ENCODE measurements around the gene SIPA1. TPM values are rescaled to one million over a fixed set of nuclear protein-coding genes. Genes with fewer than 3 reads are reported as not detected.

Gene SIPA1
- total RNA-seq, 1 donor from 2014 or later, result 45.3 TPM

Other genes with a start within 250 kb of the SIPA1 start
- 64.8 and 99.3 TPM in 2 replicates for gene NEAT1, start 215.3 kb upstream of the SIPA1 start, total RNA-seq
- gene MALAT1, start 139.1 kb upstream of the SIPA1 start, total RNA-seq, result 4,401 and 5,456 TPM in 2 replicates
- gene SCYL1, start 113.0 kb upstream of the SIPA1 start, total RNA-seq, result 60.9 and 77.9 TPM in 2 replicates
- gene LTBP3, start 79.7 kb upstream of the SIPA1 start, total RNA-seq, result 19.4 and 23.1 TPM in 2 replicates
- 50.5 and 52.6 TPM in 2 replicates for gene ZNRD2, start 67.6 kb upstream of the SIPA1 start, total RNA-seq
- gene FAM89B, start 65.6 kb upstream of the SIPA1 start, total RNA-seq, result 23.3 and 24.7 TPM in 2 replicates
- gene EHBP1L1, start 62.0 kb upstream of the SIPA1 start, total RNA-seq, result 39.5 and 43.5 TPM in 2 replicates
- 0.04 and 0.13 TPM in 2 replicates for gene KCNK7, start 42.3 kb upstream of the SIPA1 start, total RNA-seq
- gene MAP3K11, start 23.9 kb upstream of the SIPA1 start, total RNA-seq, result 69.9 and 91.4 TPM in 2 replicates
- 14.3 and 17.7 TPM in 2 replicates for gene PCNX3, start 22.3 kb upstream of the SIPA1 start, total RNA-seq
- gene RELA, start 24.8 kb downstream of the SIPA1 start, total RNA-seq, result 20.0 and 22.5 TPM in 2 replicates
- gene KAT5, start 74.2 kb downstream of the SIPA1 start, total RNA-seq, result 35.5 and 37.7 TPM in 2 replicates
- gene RNASEH2C, start 82.7 kb downstream of the SIPA1 start, total RNA-seq, result 38.1 and 46.3 TPM in 2 replicates
- 7.6 and 8.6 TPM in 2 replicates for gene AP5B1, start 142.9 kb downstream of the SIPA1 start, total RNA-seq
- not detected in 2 replicates for gene OVOL1, start 149.0 kb downstream of the SIPA1 start, total RNA-seq
- 0.14 and 0.79 TPM in 2 replicates for gene SNX32, start 195.9 kb downstream of the SIPA1 start, total RNA-seq
- gene CFL1, start 220.1 kb downstream of the SIPA1 start, total RNA-seq, result 1,363 and 1,402 TPM in 2 replicates
- 50.7 and 52.8 TPM in 2 replicates for gene MUS81, start 222.3 kb downstream of the SIPA1 start, total RNA-seq
- 23.9 and 32.8 TPM in 2 replicates for gene EFEMP2, start 234.7 kb downstream of the SIPA1 start, total RNA-seq
- gene CTSW, start 241.7 kb downstream of the SIPA1 start, total RNA-seq, result 0.07 TPM in 1 of 2 replicates, not detected in the other

Data from pulmonary artery endothelial cell (primary cell).